ENCODE measurements around the gene KHNYN. TPM values are rescaled to one million over a fixed set of nuclear protein-coding genes. Genes with fewer than 3 reads are reported as not detected.
A peak's percentile ranks its signal among the peaks of the same experiment; 100 is the strongest.
"Not testable (repeated sequence)": the region's sequence is repeated elsewhere in the genome, so short reads cannot be mapped to it uniquely, and the experiment has no call there.

KHNYN gene
- 28.6 and 28.9 TPM in 2 replicates for total RNA-seq (2012; rRNA removed)

DNA sequence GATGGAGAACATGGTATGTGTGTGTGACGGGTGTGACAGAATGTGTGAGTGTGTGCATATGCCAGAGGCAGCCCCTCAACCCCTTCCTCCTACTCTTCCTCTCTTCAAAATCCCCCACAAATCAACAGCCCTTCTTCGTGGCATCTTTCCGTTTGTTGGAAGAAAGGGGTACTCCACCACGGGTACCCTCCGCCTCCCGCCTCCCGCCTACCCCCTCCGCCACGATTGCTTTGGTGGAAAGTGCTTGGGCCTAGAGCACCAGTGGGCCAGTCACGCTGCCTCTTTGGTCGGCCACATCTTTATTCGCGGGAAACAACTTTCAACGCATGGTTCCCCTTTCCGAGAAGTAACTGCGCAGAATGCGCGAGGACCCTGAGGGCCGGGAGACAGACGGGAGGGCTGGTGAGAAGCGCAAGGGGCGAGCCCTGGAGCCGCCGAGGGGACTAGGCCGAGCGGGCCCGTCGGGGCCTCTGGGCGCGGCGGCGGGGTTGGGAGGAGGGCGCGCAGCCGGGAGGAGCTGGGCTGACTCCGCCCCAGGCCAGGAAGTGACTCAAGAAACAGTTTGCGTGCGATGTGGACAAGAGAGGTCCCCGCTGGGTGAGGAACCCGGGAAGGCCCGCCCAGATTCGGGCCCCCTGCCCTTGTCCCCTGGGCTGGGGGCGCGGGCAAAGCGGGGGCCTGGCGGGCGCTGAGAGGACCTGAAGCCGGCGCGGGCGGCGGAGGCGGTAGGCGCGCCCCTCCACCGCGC lies at the start of gene KHNYN, which contains the start of gene CBLN3:
Gene KHNYN, plus strand, starts transcription at position 560 of the 748 bp plus-strand sequence. CDS start 777 bp downstream, outside the sequence.
Gene CBLN3, minus strand, starts transcription at position 274 of the 748 bp plus-strand sequence. CDS start 614 bp downstream, outside the sequence.
- H3K27me3 ChIP-seq (ENCODE audit: control insufficient read depth, insufficient read depth, low read length), result no peaks in the 10 kb centered on the region
- H3K4me1 ChIP-seq (ENCODE audit: control insufficient read depth, insufficient read depth, low read length), result peaks cover 48% of the 10 kb centered on the region
- H3K9me3 ChIP-seq (replicated peaks; ENCODE audit: low read length), result no peaks in the 10 kb centered on the region
- peak within 1 kb of the TSS; percentile 91 for H3K4me2 ChIP-seq (ENCODE audit: low read length)
- H3K4me3 ChIP-seq (ENCODE audit: low read length), result peak within 1 kb of the TSS; percentile 93
- peaks cover 24% of the 10 kb centered on the region for H3K36me3 ChIP-seq (ENCODE audit: insufficient read depth, low read length)
- H3K9ac ChIP-seq (ENCODE audit: low read depth, low read length), result peak within 1 kb of the TSS; percentile 99

- no peak overlapping the region for H3K4me2 ChIP-seq (ENCODE audit: low read length)
- H3K4me3 ChIP-seq (ENCODE audit: low read length), result no peak overlapping the region
- H3K9me3 ChIP-seq (replicated peaks; ENCODE audit: low read length), result no peaks in the 10 kb centered on the region
- H3K9ac ChIP-seq (ENCODE audit: low read depth, low read length), result no peak overlapping the region
- peaks cover 16% of the 10 kb centered on the region for H3K36me3 ChIP-seq (ENCODE audit: insufficient read depth, low read length)
- H3K4me1 ChIP-seq (ENCODE audit: control insufficient read depth, insufficient read depth, low read length), result no peaks in the 10 kb centered on the region
- peaks cover 13% of the 10 kb centered on the region for H3K27me3 ChIP-seq (ENCODE audit: control insufficient read depth, insufficient read depth, low read length)
These were observed 48.2 kb upstream of the KHNYN start for GRCh38 chr14:24381363-24382063.

GRCh38 chr14:24382064-24382371 lies 47.7 kb upstream of the KHNYN start:
- Histone ChIP-seq H3K9me3 (replicated peaks; ENCODE audit: low read length) (no peaks in the 10 kb centered on the region), H3K4me3 (ENCODE audit: low read length) (no peak overlapping the region), H3K4me1 (ENCODE audit: control insufficient read depth, insufficient read depth, low read length) (no peaks in the 10 kb centered on the region), H3K27me3 (ENCODE audit: control insufficient read depth, insufficient read depth, low read length) (peaks cover 18% of the 10 kb centered on the region), H3K9ac (ENCODE audit: low read depth, low read length) (no peak overlapping the region), H3K4me2 (ENCODE audit: low read length) (no peak overlapping the region), H3K36me3 (ENCODE audit: insufficient read depth, low read length) (peaks cover 10% of the 10 kb centered on the region)

DNA sequence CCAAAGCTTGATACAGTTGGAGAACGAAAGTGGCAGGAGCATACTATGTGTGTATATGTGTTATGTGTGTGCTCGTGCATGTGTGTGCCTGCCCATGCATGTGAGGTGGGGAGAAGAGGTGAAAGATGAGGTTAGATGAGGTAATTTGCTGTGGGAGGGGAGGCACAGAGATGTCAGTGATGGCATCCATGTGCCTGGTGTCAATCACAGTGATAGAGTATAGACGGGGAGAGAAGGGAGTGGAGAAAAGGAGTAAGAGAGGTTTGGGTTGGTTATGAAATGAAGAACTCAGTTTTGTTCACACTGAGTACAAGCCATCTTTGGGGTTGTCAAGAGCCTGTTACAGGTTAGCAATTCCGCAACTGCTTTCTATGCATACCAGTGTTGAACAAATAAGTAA lies 45.6 kb upstream of the KHNYN start:
- no peaks in the 10 kb centered on the region for H3K9me3 ChIP-seq (replicated peaks; ENCODE audit: low read length)
- H3K9ac ChIP-seq (ENCODE audit: low read depth, low read length), result no peak overlapping the region
- H3K4me3 ChIP-seq (ENCODE audit: low read length), result no peak overlapping the region
- no peaks in the 10 kb centered on the region for H3K36me3 ChIP-seq (ENCODE audit: insufficient read depth, low read length)
- no peaks in the 10 kb centered on the region for H3K4me1 ChIP-seq (ENCODE audit: control insufficient read depth, insufficient read depth, low read length)
- peaks cover 25% of the 10 kb centered on the region for H3K27me3 ChIP-seq (ENCODE audit: control insufficient read depth, insufficient read depth, low read length)
- no peak overlapping the region for H3K4me2 ChIP-seq (ENCODE audit: low read length)

GRCh38 chr14:24385524-24385923 lies 44.2 kb upstream of the KHNYN start:
- Histone ChIP-seq H3K36me3 (ENCODE audit: insufficient read depth, low read length) (no peaks in the 10 kb centered on the region), H3K4me1 (ENCODE audit: control insufficient read depth, insufficient read depth, low read length) (peaks cover 6% of the 10 kb centered on the region), H3K9me3 (replicated peaks; ENCODE audit: low read length) (no peaks in the 10 kb centered on the region), H3K4me3 (ENCODE audit: low read length) (no peak overlapping the region), H3K9ac (ENCODE audit: low read depth, low read length) (no peak overlapping the region), H3K4me2 (ENCODE audit: low read length) (no peak overlapping the region), H3K27me3 (ENCODE audit: control insufficient read depth, insufficient read depth, low read length) (peaks cover 33% of the 10 kb centered on the region)

DNA sequence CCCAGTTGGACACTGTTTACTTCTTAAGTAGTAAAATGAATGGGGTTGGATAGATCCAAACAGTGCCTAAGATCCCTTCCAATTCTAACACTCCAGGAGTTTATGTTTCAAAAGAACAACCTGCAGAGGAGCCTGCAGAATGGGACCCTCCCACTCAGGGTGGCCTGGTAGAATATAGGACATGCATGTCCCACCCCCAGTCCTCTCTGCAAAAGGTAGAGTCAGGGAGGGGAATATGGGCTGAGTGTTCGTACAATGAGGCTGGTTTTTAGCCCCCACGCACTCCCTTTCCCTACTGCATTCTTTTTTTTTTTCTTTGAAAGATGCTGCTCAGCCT lies 42.8 kb upstream of the KHNYN start:
- Histone ChIP-seq H3K9ac (ENCODE audit: low read depth, low read length) (no peak overlapping the region), H3K4me2 (ENCODE audit: low read length) (no peak overlapping the region), H3K27me3 (ENCODE audit: control insufficient read depth, insufficient read depth, low read length) (peaks cover 34% of the 10 kb centered on the region), H3K9me3 (replicated peaks; ENCODE audit: low read length) (no peaks in the 10 kb centered on the region), H3K4me3 (ENCODE audit: low read length) (no peak overlapping the region), H3K4me1 (ENCODE audit: control insufficient read depth, insufficient read depth, low read length) (peaks cover 11% of the 10 kb centered on the region), H3K36me3 (ENCODE audit: insufficient read depth, low read length) (no peaks in the 10 kb centered on the region)

DNA sequence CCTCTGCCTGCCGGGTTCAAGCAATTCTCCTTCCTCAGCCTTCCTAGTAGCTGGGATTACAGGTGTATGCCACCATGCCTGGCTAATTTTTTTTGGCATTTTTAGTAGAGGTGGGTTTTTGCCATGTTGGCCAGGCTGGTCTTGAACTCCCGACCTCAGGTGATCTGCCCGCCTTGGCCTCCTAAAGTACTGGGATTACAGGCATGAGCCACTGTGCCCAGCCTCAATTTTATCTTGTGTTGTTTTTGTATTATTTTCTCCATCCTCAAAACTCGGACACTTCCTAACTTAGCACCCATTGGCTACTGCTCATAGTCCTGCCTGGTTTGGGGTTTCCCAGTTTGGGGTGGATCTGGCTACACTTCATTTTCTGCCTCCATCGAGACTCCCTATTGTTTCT lies 42.2 kb upstream of the KHNYN start:
- Histone ChIP-seq H3K27me3 (ENCODE audit: control insufficient read depth, insufficient read depth, low read length) (peaks cover 34% of the 10 kb centered on the region), H3K4me1 (ENCODE audit: control insufficient read depth, insufficient read depth, low read length) (peaks cover 17% of the 10 kb centered on the region)
- H3K9me3 ChIP-seq (replicated peaks; ENCODE audit: low read length); H3K9ac ChIP-seq (ENCODE audit: low read depth, low read length); H3K4me2 ChIP-seq (ENCODE audit: low read length); H3K36me3 ChIP-seq (ENCODE audit: insufficient read depth, low read length); H3K4me3 ChIP-seq (ENCODE audit: low read length): not testable (repeated sequence)

- Histone ChIP-seq H3K9me3 (replicated peaks; ENCODE audit: low read length) (no peaks in the 10 kb centered on the region), H3K36me3 (ENCODE audit: insufficient read depth, low read length) (no peaks in the 10 kb centered on the region), H3K9ac (ENCODE audit: low read depth, low read length) (no peak overlapping the region), H3K4me2 (ENCODE audit: low read length) (no peak overlapping the region), H3K27me3 (ENCODE audit: control insufficient read depth, insufficient read depth, low read length) (peaks cover 34% of the 10 kb centered on the region), H3K4me1 (ENCODE audit: control insufficient read depth, insufficient read depth, low read length) (peaks cover 21% of the 10 kb centered on the region), H3K4me3 (ENCODE audit: low read length) (no peak overlapping the region)
These were observed 41.1 kb upstream of the KHNYN start for GRCh38 chr14:24388474-24389179.

- Histone ChIP-seq H3K36me3 (ENCODE audit: insufficient read depth, low read length) (no peaks in the 10 kb centered on the region), H3K4me3 (ENCODE audit: low read length) (no peak overlapping the region), H3K9ac (ENCODE audit: low read depth, low read length) (no peak overlapping the region), H3K9me3 (replicated peaks; ENCODE audit: low read length) (no peaks in the 10 kb centered on the region), H3K27me3 (ENCODE audit: control insufficient read depth, insufficient read depth, low read length) (peaks cover 29% of the 10 kb centered on the region), H3K4me2 (ENCODE audit: low read length) (no peak overlapping the region), H3K4me1 (ENCODE audit: control insufficient read depth, insufficient read depth, low read length) (peaks cover 21% of the 10 kb centered on the region)
These were observed 40.4 kb upstream of the KHNYN start for GRCh38 chr14:24389226-24389848.

DNA sequence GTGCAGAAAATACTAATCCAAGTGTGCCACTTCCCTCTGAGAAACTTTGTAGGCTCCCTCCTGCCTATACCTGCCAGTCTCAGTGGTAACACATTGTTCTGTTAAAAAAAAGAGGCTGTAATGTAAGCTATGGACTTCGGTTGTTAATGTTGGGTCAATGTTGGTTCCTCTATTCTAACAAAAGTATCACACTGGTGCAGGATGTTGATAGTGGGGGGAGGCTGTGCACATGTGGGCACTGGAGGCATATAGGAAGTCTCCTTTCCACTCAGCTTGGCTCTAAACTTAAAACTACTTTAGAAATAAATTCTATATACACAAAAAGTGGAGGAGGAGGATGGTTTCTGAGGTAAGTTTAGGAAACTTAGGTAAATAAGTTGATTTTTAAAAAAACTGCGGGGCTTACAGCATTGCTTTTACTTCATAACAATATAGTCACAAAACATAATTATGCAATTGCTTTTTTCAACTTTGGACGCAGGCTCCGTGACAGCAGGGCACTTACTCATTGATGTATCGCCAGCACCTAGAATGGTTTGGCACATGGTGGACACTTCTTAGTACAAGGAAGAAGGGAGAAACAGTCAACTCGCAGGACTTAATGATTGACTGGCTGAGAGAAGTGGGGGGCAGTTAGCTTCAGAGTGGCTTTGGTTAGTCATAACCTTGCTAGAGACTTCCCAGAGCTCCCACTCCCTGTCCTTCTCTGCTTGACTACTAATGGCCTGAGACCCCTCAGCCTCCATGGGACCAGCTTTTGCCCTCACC lies 38.9 kb upstream of the KHNYN start:
- no peaks in the 10 kb centered on the region for H3K36me3 ChIP-seq (ENCODE audit: insufficient read depth, low read length)
- H3K4me2 ChIP-seq (ENCODE audit: low read length), result no peak overlapping the region
- no peaks in the 10 kb centered on the region for H3K9me3 ChIP-seq (replicated peaks; ENCODE audit: low read length)
- H3K27me3 ChIP-seq (ENCODE audit: control insufficient read depth, insufficient read depth, low read length), result peaks cover 27% of the 10 kb centered on the region
- H3K4me1 ChIP-seq (ENCODE audit: control insufficient read depth, insufficient read depth, low read length), result peaks cover 21% of the 10 kb centered on the region
- no peak overlapping the region for H3K9ac ChIP-seq (ENCODE audit: low read depth, low read length)
- no peak overlapping the region for H3K4me3 ChIP-seq (ENCODE audit: low read length)

All from skeletal muscle satellite cell (primary cell).